Fibroblast of villous mesenchyme (primary cell): ENCODE results near the gene GPR75. TPM values are rescaled to one million over a fixed set of nuclear protein-coding genes. Genes with fewer than 3 reads are reported as not detected.
"Not testable (repeated sequence)": the region's sequence is repeated elsewhere in the genome, so short reads cannot be mapped to it uniquely, and the experiment has no call there.

Experiments
- DNase-seq: peaks from one replicate; pipeline ENCODE4 v3.0.0-alpha.2; 2010; ENCODE audit warnings: low read depth
- H3K4me3 ChIP-seq: 2 replicates; pipeline ENCODE4 v1.5.1; 2011; ENCODE audit warnings: low read depth, mild to moderate bottlenecking, low read length
- CTCF ChIP-seq: IDR thresholded peaks from 2 replicates; pipeline ENCODE4 v1.5.1; 2012; ENCODE audit warnings: low read depth, mild to moderate bottlenecking, low read length; ENCODE audit not compliant: insufficient read depth
- total RNA-seq: library from RNA; depleted of rRNA; stranded (reverse); fragments of >200 nt; gene quantifications from 2 replicates; pipeline ENCODE4 v1.2.3, GENCODE V29; 2012

Gene GPR75
- total RNA-seq, 1 donor, result 4.7 TPM

GRCh38 chr2:53826587-53827397 lies 33.0 kb downstream of the GPR75 start:
- DNase-seq, result peak; percentile 75
- H3K4me3 ChIP-seq, result no peak overlapping the region
- TF ChIP-seq CTCF, result no peak

- DNase-seq, result no peak
- H3K4me3 ChIP-seq, result no peak overlapping the region
- no peak for TF ChIP-seq CTCF
Measured at GRCh38 chr2:53826030-53826410, 33.7 kb downstream of the GPR75 start.

- H3K4me3 ChIP-seq, result not testable (repeated sequence)
- DNase-seq, result peak; percentile 10
- peak; percentile 25 for TF ChIP-seq CTCF
Measured at GRCh38 chr2:53823639-53824038, 36.1 kb downstream of the GPR75 start.

- no peak for DNase-seq
- TF ChIP-seq CTCF, result no peak
- no peak overlapping the region for H3K4me3 ChIP-seq
Measured at GRCh38 chr2:53821810-53822209, 38.0 kb downstream of the GPR75 start.

GRCh38 chr2:53820711-53821110 lies 39.1 kb downstream of the GPR75 start:
- no peak for DNase-seq
- no peak for TF ChIP-seq CTCF
- no peak overlapping the region for H3K4me3 ChIP-seq

GRCh38 chr2:53820048-53820447 lies 39.7 kb downstream of the GPR75 start:
- no peak for TF ChIP-seq CTCF
- no peak overlapping the region for H3K4me3 ChIP-seq
- no peak for DNase-seq

GRCh38 chr2:53819634-53820033 lies 40.1 kb downstream of the GPR75 start:
- no peak overlapping the region for H3K4me3 ChIP-seq
- TF ChIP-seq CTCF, result no peak
- no peak for DNase-seq
